Measurements from ENCODE around the gene TLE3.

Gene TLE3

GRCh38 chr15:70027518-70027917 is 70.2 kb downstream of the TLE3 start:
- DNase-seq (ENCODE audit: low read depth), result no peak

- no peak for DNase-seq (ENCODE audit: low read depth)
Observed at GRCh38 chr15:70026991-70027390, 70.7 kb downstream of the TLE3 start.

GRCh38 chr15:70025413-70026296 is 72.1 kb downstream of the TLE3 start:
- no peak for DNase-seq (ENCODE audit: low read depth)

GRCh38 chr15:70024521-70024920 is 73.2 kb downstream of the TLE3 start:
- DNase-seq (ENCODE audit: low read depth), result no peak

- no peak for DNase-seq (ENCODE audit: low read depth)
Observed at GRCh38 chr15:70023769-70024491, 73.8 kb downstream of the TLE3 start.

GRCh38 chr15:70023064-70023768 is 74.5 kb downstream of the TLE3 start:
- DNase-seq (ENCODE audit: low read depth), result peak; percentile 7

GRCh38 chr15:70020229-70020628 is 77.5 kb downstream of the TLE3 start:
- DNase-seq (ENCODE audit: low read depth), result no peak

GRCh38 chr15:70018646-70019600 is 78.8 kb downstream of the TLE3 start:
- DNase-seq (ENCODE audit: low read depth), result no peak

GRCh38 chr15:70017801-70018200 is 79.9 kb downstream of the TLE3 start:
- no peak for DNase-seq (ENCODE audit: low read depth)

- DNase-seq (ENCODE audit: low read depth), result no peak
Observed at GRCh38 chr15:70017025-70017424, 80.7 kb downstream of the TLE3 start.

- no peak for DNase-seq (ENCODE audit: low read depth)
Observed at GRCh38 chr15:70016511-70016994, 81.2 kb downstream of the TLE3 start.

GRCh38 chr15:70014860-70015490 is 82.7 kb downstream of the TLE3 start:
- DNase-seq (ENCODE audit: low read depth), result no peak

- DNase-seq (ENCODE audit: low read depth), result no peak
Observed at GRCh38 chr15:70014331-70014730, 83.4 kb downstream of the TLE3 start.

- DNase-seq (ENCODE audit: low read depth), result no peak
Observed at GRCh38 chr15:70013656-70014313, 83.9 kb downstream of the TLE3 start.

GRCh38 chr15:70012895-70013294 is 84.8 kb downstream of the TLE3 start:
- DNase-seq (ENCODE audit: low read depth), result no peak

GRCh38 chr15:70008697-70009290 is 88.9 kb downstream of the TLE3 start:
- no peak for DNase-seq (ENCODE audit: low read depth)

GRCh38 chr15:70006259-70007147 is 91.2 kb downstream of the TLE3 start:
- DNase-seq (ENCODE audit: low read depth), result no peak

- no peak for DNase-seq (ENCODE audit: low read depth)
Observed at GRCh38 chr15:70004826-70005225, 92.9 kb downstream of the TLE3 start.

GRCh38 chr15:70002897-70003296 is 94.8 kb downstream of the TLE3 start:
- no peak for DNase-seq (ENCODE audit: low read depth)
